Neuronal stem cell (in vitro differentiated cells): ENCODE results near the gene PNPLA1.
"Not testable (repeated sequence)": the region's sequence is repeated elsewhere in the genome, so short reads cannot be mapped to it uniquely, and the experiment has no call there.

Experiments used
- DNase-seq: peaks from one replicate; pipeline ENCODE4 v3.0.0-alpha.2; 2013; ENCODE audit warnings: low spot score
- H2AFZ ChIP-seq: one replicate; pipeline ENCODE4 v1.6.1; 2013; ENCODE audit warnings: mild to moderate bottlenecking, low read length, inconsistent platforms
- H2AK5ac ChIP-seq: 2 replicates; pipeline ENCODE4 v1.6.1; 2013; ENCODE audit warnings: low read depth, mild to moderate bottlenecking, inconsistent platforms, low read length, moderate library complexity, mixed read lengths
- H2BK120ac ChIP-seq: 2 replicates; pipeline ENCODE4 v1.6.1; 2013; ENCODE audit warnings: low read depth, mild to moderate bottlenecking, inconsistent platforms, low read length, moderate library complexity, mixed read lengths
- H2BK12ac ChIP-seq: one replicate; pipeline ENCODE4 v1.6.1; 2013; ENCODE audit warnings: low read length, inconsistent platforms
- H2BK15ac ChIP-seq: 2 replicates; pipeline ENCODE4 v1.6.1; 2013; ENCODE audit warnings: mild to moderate bottlenecking, low read length, inconsistent platforms, mixed read lengths
- H2BK5ac ChIP-seq: one replicate; pipeline ENCODE4 v1.6.1; 2013; ENCODE audit warnings: inconsistent platforms, mild to moderate bottlenecking, low read length, moderate library complexity
- H3K14ac ChIP-seq: one replicate; pipeline ENCODE4 v1.6.1; 2013; ENCODE audit warnings: low read length, inconsistent platforms
- H3K18ac ChIP-seq: 2 replicates; pipeline ENCODE4 v1.6.1; 2013; ENCODE audit warnings: low read length, inconsistent platforms
- H3K23ac ChIP-seq: 2 replicates; pipeline ENCODE4 v1.6.1; 2013; ENCODE audit warnings: low read depth, mild to moderate bottlenecking, mixed read lengths, low read length, inconsistent platforms; ENCODE audit not compliant: poor library complexity
- H3K27ac ChIP-seq: replicated peaks from 3 replicates; pipeline ENCODE4 v1.5.1; 2013; ENCODE audit warnings: low read length, inconsistent platforms
- H3K27me3 ChIP-seq, 3 experiments: 2 replicates each; pipeline ENCODE4 v1.6.1; 2013; ENCODE audit warnings: low read length in 3 of 3, mild to moderate bottlenecking in 2 of 3, inconsistent platforms in 1 of 3, low read depth in 1 of 3, mixed read lengths in 1 of 3, moderate library complexity in 1 of 3; ENCODE audit not compliant: control insufficient read depth in 3 of 3, insufficient read depth in 3 of 3
- H3K36me3 ChIP-seq, 2 donors: replicated peaks in 1 of 2; 2 replicates each; pipeline ENCODE4 v1.6.1; 2013; ENCODE audit warnings: low read length in 2 of 2; ENCODE audit not compliant: control insufficient read depth in 2 of 2, insufficient read depth in 2 of 2
- H3K4ac ChIP-seq: 2 replicates; pipeline ENCODE4 v1.6.1; 2013; ENCODE audit warnings: inconsistent platforms, mild to moderate bottlenecking, low read length, moderate library complexity
- H3K4me1 ChIP-seq, 2 donors: 1 replicate in 1 of 2; 2 replicates in 1 of 2; pipeline ENCODE4 v1.6.1; 2013; ENCODE audit warnings: low read length in 2 of 2, low read depth in 1 of 2; ENCODE audit not compliant: control insufficient read depth in 2 of 2, insufficient read depth in 1 of 2
- H3K4me2 ChIP-seq: one replicate; pipeline ENCODE4 v1.6.1; 2013; ENCODE audit warnings: mild to moderate bottlenecking, low read length, inconsistent platforms; ENCODE audit not compliant: insufficient read depth, poor library complexity, severe bottlenecking
- H3K4me3 ChIP-seq, 2 donors: 2 replicates each; pipeline ENCODE4 v1.5.1; 2013; ENCODE audit warnings: low read length in 2 of 2, mild to moderate bottlenecking in 2 of 2, inconsistent platforms in 1 of 2, moderate library complexity in 1 of 2
- H3K79me1 ChIP-seq: one replicate; pipeline ENCODE4 v1.6.1; 2013; ENCODE audit warnings: low read depth, mild to moderate bottlenecking, inconsistent platforms, low read length, moderate library complexity
- H3K9ac ChIP-seq: one replicate; pipeline ENCODE4 v1.6.1; 2013; ENCODE audit warnings: mild to moderate bottlenecking, low read depth, low read length, inconsistent platforms; ENCODE audit not compliant: poor library complexity
- H3K9me3 ChIP-seq, 2 donors: replicated peaks in 1 of 2; 2 replicates each; pipeline versions ENCODE3 to v1.6.1; 2013; ENCODE audit warnings: low read length in 2 of 2, mild to moderate bottlenecking in 2 of 2, inconsistent platforms in 1 of 2, low read depth in 1 of 2, mixed read lengths in 1 of 2, moderate library complexity in 1 of 2; ENCODE audit not compliant: control insufficient read depth in 2 of 2, insufficient read depth in 1 of 2
- H4K8ac ChIP-seq: one replicate; pipeline ENCODE4 v1.6.1; 2013; ENCODE audit warnings: low read depth, mild to moderate bottlenecking, inconsistent platforms, low read length, moderate library complexity
- H4K91ac ChIP-seq: one replicate; pipeline ENCODE4 v1.6.1; 2013; ENCODE audit warnings: low read length, low read depth, mild to moderate bottlenecking, inconsistent platforms; ENCODE audit not compliant: poor library complexity
- WGBS, 2 donors: extraction: QIAGEN DNeasy Blood & Tissue Kit; methylation state at CpG; one replicate each; pipeline ENCODE4 v1.1.7; 2013; ENCODE audit warnings: missing lambda C conversion rate in 2 of 2, mixed read lengths in 1 of 2; ENCODE audit not compliant: insufficient read length in 2 of 2, insufficient replicate concordance in 1 of 2; ENCODE audit errors: extremely low coverage in 2 of 2; 5-methylcytosine and 5-hydroxymethylcytosine counted together

Gene PNPLA1

DNA sequence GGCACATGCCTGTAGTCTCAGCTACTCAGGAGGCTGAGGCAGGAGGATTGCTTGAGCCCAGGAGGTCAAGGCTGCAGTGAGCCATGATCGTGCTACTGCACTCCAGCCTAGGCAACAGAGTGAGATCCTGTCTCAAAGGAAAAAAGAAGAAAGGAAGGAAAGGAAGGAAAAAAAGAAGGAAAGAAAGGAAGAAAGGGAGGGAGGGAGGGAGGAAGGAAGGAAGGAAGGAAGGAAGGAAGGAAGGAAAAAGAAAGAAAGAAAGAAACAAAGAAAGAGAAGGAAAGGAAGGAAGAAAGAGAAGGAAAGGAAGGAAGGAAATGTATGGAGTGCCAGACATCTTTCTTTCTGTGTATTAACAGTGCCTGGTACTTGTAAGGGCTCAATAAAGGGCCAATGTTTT lies 68.4 kb downstream of the PNPLA1 start:
- H2AK5ac ChIP-seq, H3K14ac ChIP-seq, H2BK15ac ChIP-seq, H2BK5ac ChIP-seq, H3K9ac ChIP-seq, DNase-seq, H2AFZ ChIP-seq, H2BK120ac ChIP-seq, H4K91ac ChIP-seq, H3K4ac ChIP-seq, H3K23ac ChIP-seq, H3K36me3 ChIP-seq, H2BK12ac ChIP-seq, H3K9me3 ChIP-seq, H4K8ac ChIP-seq, H3K4me2 ChIP-seq, H3K27ac ChIP-seq, H3K79me1 ChIP-seq, H3K18ac ChIP-seq, H3K4me3 ChIP-seq: not testable (repeated sequence)
- Histone ChIP-seq H3K4me1 (peaks cover 8 to 14% of the 10 kb centered on the region in 2 donors), H3K27me3 (peaks cover 0 to 61% (median 6%) of the 10 kb centered on the region in 3 experiments)
- WGBS, 2 donors = no CpG with 5 or more reads among the region's 1 CpG

DNA sequence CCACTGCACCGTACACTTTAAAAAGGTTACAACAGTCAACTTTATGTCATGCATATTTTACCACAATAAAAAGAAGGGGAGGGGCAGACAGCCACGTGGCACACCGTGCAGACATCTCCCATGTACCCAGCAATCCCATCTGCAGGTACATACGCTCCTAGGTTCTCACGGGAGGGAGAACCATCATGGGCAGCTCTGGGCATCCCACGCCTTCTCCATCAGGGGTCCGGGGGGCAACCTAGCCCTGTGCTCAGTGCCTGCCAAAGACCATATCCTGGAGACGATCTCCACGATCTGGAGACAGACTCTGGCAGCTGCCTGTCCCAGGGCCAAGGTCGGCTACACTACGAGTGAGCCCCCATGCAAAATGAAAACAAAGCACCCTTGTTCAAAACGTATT lies 69.3 kb downstream of the PNPLA1 start:
- Histone ChIP-seq H3K9ac (no peak overlapping the region), H3K18ac (no peak overlapping the region), H2AK5ac (no peak overlapping the region), H3K4me3 (no peak overlapping the region), H3K4me1 (peaks cover 4 to 10% of the 10 kb centered on the region in 2 donors), H3K27ac (no peak overlapping the region), H3K14ac (no peak overlapping the region), H4K8ac (no peak overlapping the region), H2AFZ (no peak overlapping the region), H2BK120ac (no peak overlapping the region), H3K36me3 (no peaks in the 10 kb centered on the region), H4K91ac (no peak overlapping the region), H3K9me3 (no peaks in the 10 kb centered on the region), H3K4me2 (no peak overlapping the region), H2BK15ac (no peak overlapping the region), H3K4ac (no peak overlapping the region), H2BK12ac (no peak overlapping the region), H2BK5ac (no peak overlapping the region), H3K27me3 (peaks cover 0 to 56% (median 6%) of the 10 kb centered on the region in 3 experiments), H3K79me1 (no peaks in the 10 kb centered on the region), H3K23ac (no peak overlapping the region)
- no peak for DNase-seq
- WGBS, 2 donors = no CpG with 5 or more reads among the region's 12 CpGs

DNA sequence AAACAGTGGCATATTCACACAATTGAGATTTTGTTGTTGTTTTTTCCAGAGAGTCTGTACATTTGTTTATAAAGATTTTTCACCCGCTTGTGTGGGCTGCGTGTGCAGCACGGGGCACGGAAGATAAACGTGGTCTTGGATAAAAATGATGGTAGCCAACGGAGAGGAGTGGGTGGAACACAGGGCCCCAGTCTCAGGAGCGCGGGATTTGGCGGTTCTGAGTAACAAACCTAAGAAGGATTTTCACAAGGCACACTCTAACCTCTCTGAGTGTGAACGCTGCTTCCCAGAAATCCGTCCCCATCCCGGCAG lies 70.4 kb downstream of the PNPLA1 start:
- no CpG with 5 or more reads among the region's 12 CpGs for WGBS, 2 donors
- no peak overlapping the region for H3K4ac ChIP-seq

DNA sequence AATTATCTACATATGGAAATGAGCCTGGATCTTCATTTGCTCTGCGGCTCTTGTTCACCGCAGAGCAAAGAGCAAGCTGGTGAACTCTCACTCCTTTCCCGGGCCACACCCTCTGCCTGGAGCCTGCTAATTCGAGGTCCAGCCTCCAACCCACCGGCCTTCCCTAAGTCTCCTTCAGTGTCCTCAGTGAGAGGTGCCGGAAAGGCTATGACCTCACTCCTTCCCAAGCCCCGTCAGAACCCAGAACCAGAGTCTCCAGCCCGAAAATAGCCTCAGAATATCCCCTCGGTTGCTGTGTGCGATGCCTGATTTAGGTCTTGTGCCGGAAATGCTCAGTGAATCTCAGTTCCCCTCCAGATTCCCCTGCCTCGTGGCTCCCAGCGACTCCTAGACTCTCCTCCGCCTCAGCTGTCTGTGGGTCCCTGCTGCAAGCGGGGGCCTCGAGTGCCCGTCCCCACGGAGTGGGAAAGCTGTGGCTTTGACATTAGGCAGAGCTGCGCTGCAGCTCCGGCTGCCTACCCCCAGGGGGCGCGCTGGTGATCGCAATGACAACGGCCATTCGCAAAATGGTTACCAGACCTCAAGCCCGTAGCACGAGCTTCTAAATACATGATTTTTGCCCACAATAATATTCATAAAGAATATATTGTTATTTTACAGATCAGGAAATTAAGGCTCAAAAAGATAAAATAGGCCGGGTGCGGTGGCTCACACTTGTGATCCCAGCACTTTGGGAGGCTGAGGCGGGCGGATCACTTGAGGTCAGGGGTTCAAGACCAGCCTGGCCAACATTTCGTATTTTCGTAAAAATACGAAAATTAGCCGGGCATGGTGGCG lies 71.0 kb downstream of the PNPLA1 start:
- Histone ChIP-seq H4K91ac (no peak overlapping the region), H3K4me2 (peak overlapping the region; percentile 51), H3K9ac (no peak overlapping the region), H2BK12ac (no peak overlapping the region), H2AK5ac (no peak overlapping the region), H3K27me3 (peaks cover 0 to 39% (median 6%) of the 10 kb centered on the region in 3 experiments), H3K9me3 (no peaks in the 10 kb centered on the region), H3K18ac (peak overlapping the region; percentile 78), H3K79me1 (no peaks in the 10 kb centered on the region), H3K14ac (no peak overlapping the region), H2BK5ac (no peak overlapping the region), H3K4ac (no peak overlapping the region), H3K36me3 (no peaks in the 10 kb centered on the region), H2AFZ (peak overlapping the region; percentile 83), H3K4me1 (peaks cover 2 to 6% of the 10 kb centered on the region in 2 donors), H2BK15ac (no peak overlapping the region), H4K8ac (no peak overlapping the region), H3K23ac (no peak overlapping the region), H2BK120ac (no peak overlapping the region), H3K27ac (no peak overlapping the region), H3K4me3 (peak overlapping the region in 1 of 2 donors; percentile 4)
- WGBS, 2 donors = no CpG with 5 or more reads among the region's 36 CpGs
- peak; percentile 45 for DNase-seq

More for the DNA sequence above, 70.4 kb downstream of the PNPLA1 start:
- H2AK5ac ChIP-seq = no peak overlapping the region
- H2BK5ac ChIP-seq = no peak overlapping the region
- H3K14ac ChIP-seq = no peak overlapping the region
- H4K91ac ChIP-seq = no peak overlapping the region
- no peaks in the 10 kb centered on the region for H3K36me3 ChIP-seq
- H3K4me3 ChIP-seq = no peak overlapping the region
- no peak overlapping the region for H2BK15ac ChIP-seq
- no peak overlapping the region for H3K18ac ChIP-seq
- H3K9ac ChIP-seq = no peak overlapping the region
- H3K4me2 ChIP-seq = peak overlapping the region; percentile 51
- peaks cover 2 to 3% of the 10 kb centered on the region in 2 donors for H3K4me1 ChIP-seq
- DNase-seq = no peak
- H3K79me1 ChIP-seq = no peaks in the 10 kb centered on the region
- peaks cover 0 to 44% (median 6%) of the 10 kb centered on the region in 3 experiments for H3K27me3 ChIP-seq
- H3K9me3 ChIP-seq = no peaks in the 10 kb centered on the region
- H3K27ac ChIP-seq = no peak overlapping the region
- no peak overlapping the region for H2BK120ac ChIP-seq
- H4K8ac ChIP-seq = no peak overlapping the region
- peak overlapping the region; percentile 83 for H2AFZ ChIP-seq
- H2BK12ac ChIP-seq = no peak overlapping the region
- no peak overlapping the region for H3K23ac ChIP-seq
